Neural progenitor cell (in vitro differentiated cells): ENCODE data around the gene CDCA4.

ENCODE experiments used
- EZH2 ChIP-seq: fragments of 200-600 bp; sonication (generic); IDR thresholded peaks from 2 replicates; pipeline ENCODE4 v1.6.1; 2017; ENCODE audit warnings: antibody characterized with exemption, mild to moderate bottlenecking, moderate library complexity
- TF ChIP-seq, protein P1 (sequence below): fragments of 200-600 bp; sonication (generic); IDR thresholded peaks from 2 replicates; pipeline ENCODE4 v1.5.1; 2017; ENCODE audit warnings: antibody characterized with exemption, mild to moderate bottlenecking

DNA sequence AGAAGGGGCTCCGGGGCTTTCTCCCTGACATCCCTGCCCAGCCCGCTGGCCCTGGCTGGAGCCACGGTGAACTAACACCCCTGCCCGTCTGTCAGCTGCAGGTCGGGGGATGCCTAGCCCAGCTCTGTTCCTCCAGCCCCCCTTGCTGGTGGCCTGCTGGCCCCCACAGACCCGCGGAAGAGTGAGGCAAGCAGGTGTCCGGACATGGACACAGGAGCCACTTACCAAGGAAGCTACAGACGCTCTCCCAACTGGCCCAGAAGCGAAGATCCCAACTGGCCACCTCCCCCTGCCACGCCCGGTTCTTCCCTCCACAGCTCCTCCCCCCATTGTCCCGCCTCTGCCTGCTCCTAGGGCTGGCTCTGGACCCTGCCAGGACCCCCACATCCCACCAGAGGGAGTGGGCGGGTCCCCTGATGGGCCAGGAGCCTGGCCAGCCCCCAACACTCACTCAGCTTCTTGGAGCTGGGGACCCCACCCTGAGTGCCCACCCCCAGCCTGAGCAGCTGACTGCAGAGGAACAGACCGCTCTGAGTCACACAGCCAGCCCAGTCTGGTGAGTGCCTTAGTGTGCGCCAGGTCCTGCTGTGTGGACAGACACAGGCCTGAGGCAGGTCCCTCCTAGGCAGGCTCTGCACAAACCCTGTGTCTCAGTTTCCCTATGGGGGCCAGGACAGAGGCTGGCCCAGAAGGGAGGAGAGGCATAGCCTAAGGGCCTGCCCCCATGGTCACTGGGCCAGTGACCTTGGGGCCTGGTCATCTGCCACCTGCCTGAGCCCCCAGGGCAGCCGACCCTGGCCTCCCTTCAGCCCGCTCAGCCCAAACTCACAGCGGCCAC is 50.4 kb downstream of the CDCA4 start:
- no peak for TF ChIP-seq EZH2
- TF ChIP-seq, protein P1, sequence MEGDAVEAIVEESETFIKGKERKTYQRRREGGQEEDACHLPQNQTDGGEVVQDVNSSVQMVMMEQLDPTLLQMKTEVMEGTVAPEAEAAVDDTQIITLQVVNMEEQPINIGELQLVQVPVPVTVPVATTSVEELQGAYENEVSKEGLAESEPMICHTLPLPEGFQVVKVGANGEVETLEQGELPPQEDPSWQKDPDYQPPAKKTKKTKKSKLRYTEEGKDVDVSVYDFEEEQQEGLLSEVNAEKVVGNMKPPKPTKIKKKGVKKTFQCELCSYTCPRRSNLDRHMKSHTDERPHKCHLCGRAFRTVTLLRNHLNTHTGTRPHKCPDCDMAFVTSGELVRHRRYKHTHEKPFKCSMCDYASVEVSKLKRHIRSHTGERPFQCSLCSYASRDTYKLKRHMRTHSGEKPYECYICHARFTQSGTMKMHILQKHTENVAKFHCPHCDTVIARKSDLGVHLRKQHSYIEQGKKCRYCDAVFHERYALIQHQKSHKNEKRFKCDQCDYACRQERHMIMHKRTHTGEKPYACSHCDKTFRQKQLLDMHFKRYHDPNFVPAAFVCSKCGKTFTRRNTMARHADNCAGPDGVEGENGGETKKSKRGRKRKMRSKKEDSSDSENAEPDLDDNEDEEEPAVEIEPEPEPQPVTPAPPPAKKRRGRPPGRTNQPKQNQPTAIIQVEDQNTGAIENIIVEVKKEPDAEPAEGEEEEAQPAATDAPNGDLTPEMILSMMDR: no peak
